ENCODE measurements around the gene ZFTA.
"Not testable (repeated sequence)": the region's sequence is repeated elsewhere in the genome, so short reads cannot be mapped to it uniquely, and the experiment has no call there.

Gene ZFTA

DNA sequence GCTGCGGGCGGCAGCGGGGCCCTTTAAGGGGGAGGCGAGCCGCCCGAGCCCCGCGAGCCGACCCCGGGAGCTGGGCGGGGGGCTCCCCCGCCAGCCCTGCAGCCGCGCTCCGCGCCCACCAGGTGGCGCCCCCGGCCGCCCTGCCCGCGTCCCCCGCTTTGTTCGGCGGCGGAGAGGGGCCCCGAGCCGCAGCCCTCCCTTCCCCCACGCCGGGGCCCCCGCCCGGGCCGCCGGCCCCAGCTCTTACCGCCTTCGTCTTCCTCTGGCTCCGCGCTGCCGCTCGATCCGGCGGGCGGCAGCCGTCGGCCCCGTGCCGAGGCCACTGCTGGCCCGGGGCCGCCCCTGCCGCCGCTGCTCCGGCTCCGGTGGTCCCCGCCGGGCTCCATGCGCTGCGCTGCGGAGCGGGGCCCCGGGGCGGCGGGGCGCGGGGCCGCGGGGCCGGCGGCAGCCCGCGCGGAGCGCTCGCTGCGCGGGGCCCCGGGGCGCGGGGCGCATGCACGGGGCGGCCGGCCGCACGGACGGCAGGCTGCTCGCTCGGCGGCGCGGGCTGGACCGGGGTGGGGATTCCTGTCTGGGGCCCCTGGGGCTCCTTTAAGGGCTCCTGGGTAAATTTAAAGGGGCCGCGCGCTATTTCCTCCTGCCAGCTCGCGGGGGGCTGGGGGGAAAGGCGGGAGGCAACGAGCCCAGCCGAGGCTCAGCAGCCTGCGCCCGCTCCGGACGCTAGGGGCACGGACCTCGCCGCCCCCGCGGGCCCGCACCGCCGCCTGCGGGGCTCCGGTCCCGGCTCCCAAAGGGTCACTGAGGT, at the start of gene ZFTA:
TSS of gene ZFTA (minus strand) at position 539 of the 805 bp plus-strand sequence. CDS start at position 386, 153 bp downstream.
- peak; percentile 48 to 75 (median 55) for DNase-seq

DNA sequence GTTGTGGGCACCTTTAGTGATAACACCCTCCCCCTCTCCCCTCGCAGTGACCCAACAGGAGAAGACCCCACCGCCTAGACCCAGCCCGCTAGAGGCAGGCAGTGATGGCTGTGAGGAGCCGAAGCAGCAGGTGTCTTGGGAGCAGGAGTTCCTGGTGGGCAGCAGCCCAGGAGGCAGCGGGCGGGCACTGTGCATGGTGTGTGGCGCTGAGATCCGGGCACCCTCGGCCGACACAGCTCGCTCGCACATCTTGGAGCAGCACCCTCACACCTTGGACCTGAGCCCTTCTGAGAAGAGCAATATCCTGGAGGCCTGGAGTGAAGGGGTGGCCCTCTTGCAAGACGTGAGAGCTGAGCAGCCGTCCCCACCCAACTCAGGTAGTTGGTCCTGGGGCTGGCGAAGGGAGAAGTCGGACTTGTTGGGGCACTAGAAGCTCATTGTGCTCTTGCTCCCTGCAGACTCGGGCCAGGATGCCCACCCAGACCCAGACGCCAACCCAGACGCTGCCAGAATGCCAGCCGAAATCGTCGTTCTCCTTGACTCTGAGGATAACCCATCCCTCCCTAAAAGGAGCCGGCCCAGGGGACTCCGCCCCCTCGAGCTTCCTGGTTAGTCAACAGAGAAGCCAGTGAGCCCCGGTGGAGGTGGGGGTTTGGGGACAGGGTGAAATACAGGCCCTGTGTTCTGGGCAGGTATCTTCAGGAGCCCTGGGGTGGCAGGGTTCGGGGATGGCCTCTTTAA, 49.4 kb upstream of the ZFTA start:
- DNase-seq: no peak

DNA sequence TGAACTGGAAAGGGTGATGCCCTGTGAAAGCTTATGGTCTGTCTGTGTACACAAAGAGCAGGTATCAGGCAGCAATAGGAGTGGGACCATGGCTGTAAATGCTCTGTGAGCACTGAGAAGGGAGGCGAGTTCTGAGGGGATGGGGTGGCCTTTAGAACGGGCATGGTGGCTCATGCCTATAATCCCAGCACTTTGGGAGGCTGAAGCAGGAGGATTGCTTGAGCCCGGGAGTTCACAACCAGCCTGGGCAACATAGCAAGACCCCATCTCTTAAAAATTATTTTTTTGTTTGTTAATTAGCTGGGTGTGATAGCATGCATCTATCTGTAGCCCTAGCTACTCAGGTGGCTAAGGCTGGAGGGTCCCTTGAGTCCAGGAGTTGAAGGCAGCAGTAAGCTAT, 48.2 kb upstream of the ZFTA start:
- no peak for DNase-seq

DNA sequence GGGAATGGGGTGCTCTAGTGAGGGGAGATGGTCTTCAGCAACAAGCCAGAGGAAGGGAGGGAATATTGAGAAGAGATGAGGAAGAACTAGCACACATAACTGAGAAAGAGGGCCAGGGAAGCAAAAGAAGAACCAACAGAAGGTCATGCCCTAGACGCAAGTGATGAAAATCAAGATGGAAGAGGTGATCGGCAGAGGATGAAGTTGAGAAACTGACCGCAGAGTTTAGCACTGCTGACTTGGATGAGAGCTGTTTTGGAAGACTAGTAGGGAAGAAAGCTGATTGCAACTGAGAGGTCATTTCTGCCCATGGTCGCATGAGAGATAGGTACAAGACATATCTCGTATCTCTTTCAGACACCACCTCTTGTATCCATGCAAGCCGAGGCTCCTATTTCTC, 47.6 kb upstream of the ZFTA start:
- DNase-seq: no peak

DNA sequence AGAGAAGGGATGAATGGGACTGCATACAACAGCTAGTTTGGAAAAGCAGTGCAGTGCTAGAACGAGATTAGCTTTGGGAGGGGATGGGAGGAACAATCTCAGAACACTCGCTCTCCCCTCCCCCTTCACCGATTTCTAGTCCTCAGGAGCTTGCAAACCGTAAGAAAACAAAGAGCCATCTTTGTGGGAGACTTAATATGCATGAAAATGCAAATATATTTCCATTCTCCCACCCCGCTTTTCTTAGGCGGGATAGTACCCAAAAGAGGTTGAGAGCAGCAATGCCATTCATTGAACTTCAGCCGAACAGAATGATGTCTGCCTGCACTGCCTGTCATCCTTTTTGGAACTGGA, 45.8 kb upstream of the ZFTA start:
- DNase-seq: peak in 1 of 3 donors; percentile 11

DNA sequence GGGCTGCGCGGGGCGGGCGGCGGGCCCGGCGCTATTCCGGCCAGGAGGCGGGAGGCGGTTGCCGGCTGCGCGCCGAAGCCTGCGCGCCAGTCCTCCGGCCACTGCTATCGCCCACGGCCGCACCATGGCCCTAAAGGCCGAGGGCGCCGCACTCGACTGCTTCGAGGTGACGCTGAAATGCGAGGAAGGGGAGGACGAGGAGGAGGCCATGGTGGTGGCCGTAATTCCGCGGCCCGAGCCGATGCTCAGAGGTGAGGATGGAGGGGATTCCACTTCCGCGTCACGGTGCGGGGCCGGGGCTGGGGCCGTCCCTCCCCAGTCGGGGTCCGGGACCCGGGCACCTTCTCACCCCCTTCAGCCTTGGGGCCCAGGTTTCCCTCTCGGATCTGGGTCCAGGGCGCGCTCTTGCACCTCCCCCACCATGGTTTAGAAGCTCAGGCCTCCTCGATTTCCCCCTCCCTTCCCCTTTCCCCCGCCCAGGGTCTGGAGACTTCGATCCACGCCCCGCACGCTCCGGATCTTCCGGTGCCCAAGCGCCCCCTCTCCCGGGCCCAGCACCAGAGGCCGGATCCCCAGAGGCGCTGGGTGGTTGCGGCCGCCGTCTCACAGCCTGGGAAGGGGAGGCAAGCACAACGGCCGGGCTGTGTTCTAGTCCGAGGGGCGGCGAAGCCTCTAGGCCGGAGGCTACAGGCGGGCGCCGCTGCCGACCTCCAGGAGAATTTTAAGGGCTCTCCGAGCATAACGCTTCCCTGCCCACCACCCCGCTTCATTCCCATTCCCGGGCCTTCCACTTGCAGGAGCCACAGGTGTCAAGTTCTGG, 45.2 kb upstream of the ZFTA start:
- DNase-seq: peak in 2 of 3 donors; percentile 19 to 67

DNA sequence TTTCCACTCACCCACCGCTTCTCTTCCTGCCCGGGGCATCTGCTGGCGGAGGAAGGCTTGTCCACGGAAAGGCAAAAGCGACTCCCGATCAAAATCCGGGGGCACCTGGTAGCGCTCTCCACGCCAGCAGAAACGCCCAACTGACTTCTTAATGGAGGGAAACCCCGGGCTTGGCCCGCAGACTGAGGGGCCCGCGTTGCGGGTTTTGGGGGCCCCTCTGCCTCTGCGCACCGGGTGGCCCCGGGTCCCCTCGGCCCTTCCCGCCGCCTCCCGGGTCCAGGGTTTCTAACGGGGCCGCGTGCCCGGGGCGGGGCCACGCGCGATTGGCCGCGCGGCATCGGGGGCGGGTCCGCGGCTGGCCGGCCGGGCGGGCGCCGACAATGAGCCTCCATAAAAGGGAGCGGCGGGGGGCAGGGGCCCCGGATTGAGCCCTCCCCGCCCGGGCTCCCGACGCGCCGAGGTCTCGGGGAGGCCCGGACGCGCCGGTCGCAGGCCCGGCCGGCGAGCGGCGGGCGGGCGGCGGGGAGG, 44.5 kb upstream of the ZFTA start, which contains the start of gene SPINDOC:
TSS of gene SPINDOC (plus strand) at position 422 of the 528 bp plus-strand sequence. CDS start 231 bp downstream, outside the sequence.
- peak; percentile 79 to 94 (median 88) for DNase-seq

DNA sequence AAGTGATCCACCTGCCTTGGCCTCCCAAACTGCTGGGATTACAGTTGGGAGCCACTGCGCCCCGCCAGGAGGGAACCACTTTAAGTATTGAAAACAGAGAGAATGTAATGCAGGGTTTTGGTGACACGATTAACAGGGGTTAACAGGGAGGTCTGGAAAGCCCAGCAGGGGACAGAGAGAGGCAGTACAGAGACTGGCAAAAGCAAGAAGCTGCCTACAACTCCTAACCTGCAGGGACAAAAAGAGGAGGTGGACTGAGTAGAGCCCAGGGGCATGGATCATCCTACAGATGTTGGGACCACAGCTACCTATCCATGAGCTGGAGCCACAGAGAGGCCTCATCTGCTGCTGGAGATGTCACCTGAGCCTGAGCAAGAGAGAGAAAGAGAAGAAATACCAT, 42.9 kb upstream of the ZFTA start:
- peak in 1 of 3 donors; percentile 13 for DNase-seq

DNA sequence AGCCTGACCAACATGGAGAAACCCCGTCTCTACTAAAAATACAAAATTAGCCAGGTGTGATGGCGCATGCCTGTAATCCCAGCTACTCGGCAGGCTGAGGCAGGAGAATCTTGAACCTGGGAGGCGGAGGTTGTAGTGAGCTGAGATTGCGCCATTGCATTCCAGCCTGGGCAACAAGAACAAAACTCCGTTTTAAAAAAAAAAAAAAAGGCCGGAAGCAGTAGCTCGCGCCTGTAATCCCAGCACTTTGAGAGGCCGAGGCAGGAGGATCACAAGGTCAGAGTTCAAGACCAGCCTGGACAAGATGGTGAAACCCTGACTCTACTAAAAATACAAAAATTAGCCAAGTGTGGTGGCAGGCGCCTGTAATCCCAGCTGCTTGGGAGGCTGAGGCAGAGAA, 41.8 kb upstream of the ZFTA start:
- not testable (repeated sequence) for DNase-seq

DNA sequence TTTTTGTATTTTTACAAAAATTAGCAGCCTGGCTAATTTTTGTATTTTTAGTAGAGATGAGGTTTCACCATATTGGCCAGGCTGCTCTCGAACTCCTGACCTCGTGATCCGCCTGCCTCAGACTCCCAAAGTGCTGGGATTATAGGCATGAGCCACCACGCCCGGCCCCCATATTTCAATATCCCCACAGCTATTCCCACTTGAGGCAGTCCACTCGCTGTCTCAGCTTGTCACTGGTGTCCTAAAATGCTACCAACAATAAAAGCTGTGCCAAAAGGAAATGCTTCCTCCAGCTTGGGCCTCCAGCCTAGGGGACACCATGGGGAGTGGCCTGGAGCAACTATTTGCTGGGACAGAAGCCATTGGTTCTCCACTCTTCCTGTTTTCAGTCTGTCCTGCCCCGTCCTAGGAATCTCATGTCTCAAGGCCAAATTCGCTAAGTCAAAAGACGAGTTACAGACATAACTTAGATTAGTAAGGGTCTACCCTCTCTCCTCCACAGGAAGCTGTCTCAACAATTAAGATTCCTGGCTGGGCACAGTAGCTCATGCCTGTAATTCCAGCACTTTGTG, 37.4 kb upstream of the ZFTA start:
- DNase-seq: no peak

DNA sequence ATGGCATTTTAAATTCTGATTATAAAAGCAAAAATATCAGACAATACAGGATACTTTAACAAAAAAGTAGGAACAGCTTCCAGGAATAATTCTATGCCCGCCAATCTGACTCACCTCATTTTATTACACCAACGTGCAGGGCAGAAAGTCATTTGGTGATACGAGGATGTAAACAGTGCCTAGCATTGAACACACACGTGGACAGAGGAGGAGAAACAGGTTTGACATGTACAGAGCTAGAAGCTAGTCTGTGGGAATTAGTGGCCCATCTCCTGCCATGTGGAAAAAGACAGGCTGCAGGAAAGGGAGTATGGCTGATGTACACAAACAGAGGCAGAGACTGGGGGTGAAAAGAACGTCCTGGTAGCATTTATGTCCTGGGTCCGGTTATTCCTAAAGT, 35.7 kb upstream of the ZFTA start:
- DNase-seq: no peak

DNA sequence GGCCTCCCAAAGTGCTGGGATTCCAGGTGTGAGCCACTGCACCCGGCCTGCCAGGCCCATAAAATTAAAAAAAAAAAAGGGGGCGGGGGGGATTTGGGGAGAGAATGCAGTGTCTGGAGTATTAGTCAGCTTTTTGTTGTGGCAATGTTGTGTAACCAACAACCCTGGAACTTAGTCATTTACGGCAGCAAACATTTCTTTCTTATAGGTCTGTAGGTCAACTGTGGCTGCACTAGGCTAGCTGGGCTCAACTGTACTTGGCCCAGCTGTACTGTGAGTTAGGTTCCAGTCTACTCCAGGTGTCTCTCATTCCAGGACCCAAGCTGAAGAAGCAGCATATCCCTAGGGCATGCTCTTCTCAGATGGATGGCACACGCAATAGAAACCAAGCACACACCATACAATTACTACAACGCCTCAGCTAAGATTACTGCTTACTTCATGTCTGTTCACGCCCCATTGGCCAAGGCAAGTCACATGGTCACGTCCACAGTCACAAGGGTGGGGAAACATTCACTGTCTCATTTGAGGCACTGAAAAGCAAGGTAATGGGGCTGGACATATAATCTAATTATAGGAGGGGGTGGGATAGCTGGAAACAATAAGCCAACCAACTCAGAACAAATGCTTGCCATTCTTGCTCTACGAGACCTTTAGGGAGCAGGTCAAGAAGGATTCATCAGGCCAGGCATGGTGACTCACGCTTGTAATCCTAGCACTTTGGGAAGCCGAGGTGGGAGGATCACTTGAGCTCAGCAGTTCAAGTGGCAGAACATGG, 34.3 kb upstream of the ZFTA start:
- DNase-seq: peak in 2 of 3 donors; percentile 11 to 30

DNA sequence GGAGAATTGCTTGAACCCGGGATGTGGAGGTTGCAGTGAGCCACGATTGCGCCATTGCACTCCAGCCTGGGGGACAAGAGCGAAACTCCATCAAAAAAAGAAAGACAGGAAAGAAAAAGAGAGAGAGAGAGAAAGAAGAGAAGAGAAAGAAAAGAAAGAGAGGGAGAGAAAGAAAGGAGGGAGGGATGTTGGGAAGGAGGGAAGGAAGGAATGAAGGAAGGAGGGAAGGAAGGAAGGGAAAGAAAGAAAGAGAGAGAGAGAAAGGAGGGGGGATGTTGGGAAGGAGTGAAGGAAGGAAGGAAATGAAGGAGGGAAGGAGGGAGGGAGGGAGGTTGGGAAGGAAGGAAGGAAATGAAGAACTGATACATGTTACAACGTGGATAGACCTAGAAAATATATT, 32.3 kb upstream of the ZFTA start:
- no peak for DNase-seq

DNA sequence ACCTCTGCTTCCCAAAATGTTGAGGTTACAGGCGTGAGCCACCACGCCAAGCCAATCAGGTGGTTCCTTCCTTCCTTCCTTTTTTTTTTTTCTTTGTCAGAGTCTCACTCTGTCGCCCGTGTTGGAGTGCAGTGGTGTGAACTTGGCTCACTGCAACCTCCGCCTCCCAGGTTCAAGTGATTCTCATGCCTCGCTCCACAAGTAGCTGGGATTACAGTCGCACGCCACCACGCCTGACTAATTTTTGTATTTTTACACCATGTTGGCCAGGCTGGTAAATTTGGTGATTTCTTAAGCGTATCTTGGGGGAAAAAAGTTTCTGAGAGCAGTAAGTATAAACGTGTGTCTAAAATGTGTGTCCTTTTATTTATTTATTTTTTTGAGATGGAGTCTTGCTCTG, 26.5 kb upstream of the ZFTA start:
- no peak for DNase-seq

DNA sequence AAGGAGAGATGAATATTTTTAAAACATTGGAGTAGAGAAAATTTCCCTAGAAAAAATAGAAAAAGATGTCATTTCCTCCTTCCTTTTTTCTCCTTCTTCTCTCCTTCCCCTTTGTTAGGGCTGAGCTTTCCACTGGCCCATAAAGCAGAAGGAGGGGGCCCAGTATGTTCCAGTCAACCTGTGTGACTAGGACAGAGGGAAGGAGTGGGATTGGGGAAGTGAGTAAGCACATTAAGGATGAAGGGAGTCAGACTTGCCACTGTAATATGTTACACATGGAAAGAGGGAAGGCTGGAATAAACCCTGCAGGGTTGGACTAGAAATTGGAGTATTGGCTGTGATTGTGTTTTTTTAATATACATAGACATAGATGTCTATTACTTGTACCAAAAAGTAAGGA, 24.6 kb upstream of the ZFTA start:
- DNase-seq: peak; percentile 70 to 79 (median 75)

DNA sequence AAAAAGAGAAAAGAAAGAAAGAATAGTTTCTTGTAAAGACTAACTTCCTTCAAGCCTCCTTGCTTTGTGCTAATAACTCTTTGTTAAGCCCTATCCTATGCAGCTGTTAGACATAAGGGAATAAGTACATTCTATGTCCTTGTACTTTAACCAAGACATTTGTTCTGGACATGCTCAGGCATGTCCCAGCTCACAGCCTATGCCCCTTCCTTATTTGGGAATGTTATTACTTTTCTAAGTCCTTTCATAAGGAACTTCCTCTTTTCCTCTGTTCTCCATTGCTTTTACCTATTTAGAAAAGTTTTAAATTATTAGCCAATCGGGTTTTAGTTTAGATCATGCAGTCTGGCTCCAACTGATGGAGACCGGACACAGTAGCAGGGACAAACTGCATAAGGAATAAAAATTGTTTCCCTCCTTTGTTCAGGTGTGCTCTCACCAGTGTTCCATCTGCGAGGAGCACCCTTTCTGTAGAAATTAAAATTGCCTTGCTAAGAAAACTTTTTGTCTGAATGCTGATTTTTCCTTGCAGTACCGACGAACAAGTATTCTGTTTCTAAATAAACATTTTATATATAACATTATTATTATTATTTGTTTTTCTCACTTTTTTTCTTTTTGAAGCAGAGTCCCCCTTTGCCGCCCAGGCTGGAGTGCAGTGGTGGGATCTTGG, 23.1 kb upstream of the ZFTA start:
- no peak for DNase-seq

DNA sequence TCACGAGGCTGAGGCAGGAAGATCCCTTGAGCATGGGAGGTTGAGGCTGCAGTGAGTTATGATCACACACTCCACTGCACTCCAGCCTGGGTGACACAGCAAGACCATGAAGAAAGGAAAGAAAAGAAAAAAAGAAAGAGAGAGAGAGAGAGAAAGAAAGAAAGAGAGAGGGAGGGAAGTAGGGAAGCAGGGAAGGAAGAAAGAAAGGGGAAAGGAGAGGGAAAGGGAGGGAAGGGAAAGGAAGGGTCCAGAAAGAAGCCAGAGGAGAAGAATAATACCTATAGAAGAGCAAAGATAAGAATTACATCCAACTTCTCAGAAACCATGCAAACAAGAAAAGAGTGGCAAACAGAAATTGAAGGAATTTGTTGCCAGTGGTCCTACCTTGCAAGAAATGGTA, 17.2 kb upstream of the ZFTA start:
- no peak for DNase-seq

DNA sequence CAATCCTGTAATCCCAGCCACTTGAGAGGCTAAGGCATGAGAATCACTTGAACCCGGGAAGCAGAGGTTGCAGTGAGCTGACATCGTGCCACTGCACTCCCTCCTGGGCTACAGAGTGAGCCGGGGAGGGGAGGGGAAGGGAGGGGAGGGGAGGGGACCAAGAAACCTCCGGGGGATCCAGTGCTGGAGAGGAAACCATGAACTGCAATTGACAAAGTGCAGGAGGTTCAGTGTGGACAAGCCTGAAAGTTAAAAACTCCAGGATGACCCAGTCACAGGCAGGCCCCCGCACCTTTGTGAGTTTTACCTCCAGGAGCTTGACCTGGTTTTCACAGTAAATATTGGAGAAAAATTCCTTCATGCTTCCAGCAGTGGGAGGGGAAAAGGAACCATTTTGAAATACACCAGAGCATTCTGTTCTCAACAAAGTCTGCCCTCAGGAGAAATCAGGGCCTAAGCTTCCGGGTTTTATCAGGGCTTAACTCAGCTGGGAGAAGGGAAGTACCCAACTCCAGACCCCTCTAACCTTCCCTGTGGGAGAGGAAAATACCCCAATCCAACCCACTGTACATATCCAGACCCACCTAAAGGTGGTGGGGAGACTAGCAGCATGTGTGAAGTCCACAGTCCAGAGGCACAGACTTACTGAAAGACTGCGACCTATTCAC, 15.5 kb upstream of the ZFTA start:
- DNase-seq: no peak

DNA sequence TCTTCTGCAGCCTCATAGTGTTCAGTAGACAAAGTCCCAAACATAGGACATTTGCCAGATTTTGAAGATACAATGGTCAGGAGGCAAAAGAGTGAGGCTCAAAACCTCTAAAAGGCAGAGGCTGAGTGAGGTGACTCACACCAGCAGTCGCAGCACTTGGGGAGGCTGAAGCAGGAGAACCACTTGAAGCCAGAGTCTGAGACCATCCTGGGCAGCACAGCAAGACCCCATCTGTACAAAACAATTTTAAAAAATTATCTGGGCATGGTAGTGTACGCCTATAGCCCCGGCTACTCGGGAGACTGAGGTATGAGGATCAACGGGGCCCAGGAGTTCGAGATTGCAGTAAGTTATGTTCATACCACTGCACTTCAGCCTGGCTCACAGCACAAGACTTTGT, 14.2 kb upstream of the ZFTA start:
- DNase-seq: no peak

DNA sequence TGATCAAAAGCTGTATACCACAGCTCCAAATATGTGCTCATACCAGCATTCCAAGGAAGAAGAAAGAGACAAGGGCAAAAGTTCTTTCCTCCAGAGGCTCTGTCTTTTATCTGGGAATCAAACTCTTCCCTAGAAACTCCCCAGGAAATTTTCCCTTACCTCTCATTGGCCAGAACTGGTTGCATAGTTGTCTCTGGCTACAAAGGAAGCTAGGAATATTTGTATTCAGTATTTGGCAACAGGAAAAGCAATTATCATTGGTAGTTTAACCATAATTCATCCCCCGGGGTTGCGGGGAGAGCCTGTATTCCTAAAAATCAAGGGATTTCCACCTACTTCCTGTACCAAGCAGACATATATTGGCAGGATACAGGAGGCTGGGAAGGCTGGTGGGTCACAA, 10.5 kb upstream of the ZFTA start:
- no peak for DNase-seq

DNA sequence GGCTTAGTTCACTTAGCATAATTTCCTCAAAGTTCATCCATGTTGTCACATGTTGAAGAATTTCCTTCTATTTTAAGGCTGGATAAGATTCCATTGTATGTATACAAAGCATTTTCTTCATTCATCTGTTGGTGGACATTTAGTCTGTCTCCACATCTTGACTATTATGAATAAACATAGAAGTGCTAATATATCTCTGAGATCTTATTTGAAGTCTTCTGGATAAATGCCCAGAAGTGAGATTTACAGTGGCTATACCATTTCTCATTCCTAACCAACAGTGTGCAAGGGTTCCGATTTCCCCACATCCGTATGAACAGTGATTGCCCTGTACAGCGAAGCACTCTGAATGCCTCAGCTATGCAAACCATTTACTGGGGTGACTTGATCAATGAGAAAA, 6.6 kb upstream of the ZFTA start:
- DNase-seq: no peak

Data from suppressor macrophage treated with lipopolysaccharide for 1 hour (primary cell).